ENCODE results near the gene STK25.

DNA sequence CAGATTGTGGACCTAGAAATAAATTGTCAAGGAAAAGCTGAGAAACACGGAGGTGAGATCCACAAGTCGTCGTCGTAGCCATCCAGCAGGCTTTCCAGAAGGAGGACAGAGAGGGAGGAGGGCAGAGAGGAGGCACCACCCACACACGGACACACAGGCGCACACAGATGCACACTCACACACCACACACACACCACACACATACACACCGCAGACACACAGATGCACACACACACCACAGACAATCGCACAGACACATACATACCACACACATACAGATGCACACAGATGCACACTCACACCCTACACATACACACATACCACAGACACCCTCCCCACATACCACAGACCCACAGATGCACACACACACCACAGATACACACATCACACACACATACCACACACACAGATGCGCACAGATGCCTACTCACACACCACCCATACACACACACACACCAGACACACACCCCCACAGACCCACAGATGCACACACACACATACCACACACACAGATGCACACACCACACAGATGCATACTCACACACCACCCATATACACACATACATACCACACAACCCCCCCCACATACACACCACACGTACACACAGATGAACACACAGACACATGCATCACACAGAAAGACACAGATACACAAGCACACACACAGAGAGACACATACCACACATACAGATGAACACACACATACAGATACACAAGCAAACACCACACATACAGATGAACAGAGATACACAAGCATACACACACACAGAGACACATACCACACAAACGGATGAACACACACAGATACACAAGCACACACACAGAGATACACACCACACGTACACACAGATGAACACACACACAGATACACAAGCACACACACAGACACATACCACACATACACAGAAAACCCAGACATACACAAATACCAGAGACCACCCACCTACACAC, 37.4 kb upstream of the STK25 start:
- TF ChIP-seq GATA3 (IDR thresholded peaks at IDR 0.05; ENCODE audit: low read depth, low read length) (no peak), GATA2 (IDR thresholded peaks at IDR 0.05; ENCODE audit: low read depth, low read length) (no peak)
